GM20000 (cell line): Measurements from ENCODE around the gene RGS9.
A peak's percentile ranks its signal among the peaks of the same experiment; 100 is the strongest.

Experiments
- DNase-seq: peaks from one replicate; pipeline ENCODE4 v3.0.0; 2012; ENCODE audit warnings: low spot score
- CTCF ChIP-seq: IDR thresholded peaks from 2 replicates; pipeline ENCODE4 v1.5.1; 2012; ENCODE audit warnings: mild to moderate bottlenecking, control low read depth; ENCODE audit errors: extremely low read depth, missing control alignments

The RGS9 gene

GRCh38 chr17:65099475-65099874 is 37.7 kb upstream of the RGS9 start:
- DNase-seq = no peak
- no peak for TF ChIP-seq CTCF

- no peak for TF ChIP-seq CTCF
- DNase-seq = peak; percentile 88
Measured at GRCh38 chr17:65099941-65100315, 37.2 kb upstream of the RGS9 start.

GRCh38 chr17:65100316-65101140 is 36.6 kb upstream of the RGS9 start:
- TF ChIP-seq CTCF = peak; percentile 91
- DNase-seq = peak; percentile 84

GRCh38 chr17:65101371-65101770 is 35.8 kb upstream of the RGS9 start:
- DNase-seq = no peak
- TF ChIP-seq CTCF = no peak

- no peak for TF ChIP-seq CTCF
- no peak for DNase-seq
Measured at GRCh38 chr17:65102235-65102634, 34.9 kb upstream of the RGS9 start.

- no peak for DNase-seq
- no peak for TF ChIP-seq CTCF
Measured at GRCh38 chr17:65102788-65103187, 34.4 kb upstream of the RGS9 start.

GRCh38 chr17:65103431-65103830 is 33.7 kb upstream of the RGS9 start:
- DNase-seq = no peak
- no peak for TF ChIP-seq CTCF
